Occipital lobe (tissue), 2 donors: ENCODE results near the gene DCPS. TPM values are rescaled to one million over a fixed set of nuclear protein-coding genes. Genes with fewer than 3 reads are reported as not detected.
A peak's percentile ranks its signal among the peaks of the same experiment; 100 is the strongest.
"Not testable (repeated sequence)": the region's sequence is repeated elsewhere in the genome, so short reads cannot be mapped to it uniquely, and the experiment has no call there.

ENCODE experiments used
- DNase-seq: peaks from one replicate; lab custom pipeline; 2025; lab: John Stamatoyannopoulos, UW
- total RNA-seq: library from RNA; depleted of rRNA; stranded (reverse); fragments of >200 nt; gene quantifications from one replicate; pipeline ENCODE4 v1.2.3, GENCODE V29; 2014

DCPS gene
- total RNA-seq, 1 donor from 2014 or later, result 3.7 TPM

GRCh38 chr11:126358763-126359160 is 54.9 kb downstream of the DCPS start:
- no peak for DNase-seq

DNA sequence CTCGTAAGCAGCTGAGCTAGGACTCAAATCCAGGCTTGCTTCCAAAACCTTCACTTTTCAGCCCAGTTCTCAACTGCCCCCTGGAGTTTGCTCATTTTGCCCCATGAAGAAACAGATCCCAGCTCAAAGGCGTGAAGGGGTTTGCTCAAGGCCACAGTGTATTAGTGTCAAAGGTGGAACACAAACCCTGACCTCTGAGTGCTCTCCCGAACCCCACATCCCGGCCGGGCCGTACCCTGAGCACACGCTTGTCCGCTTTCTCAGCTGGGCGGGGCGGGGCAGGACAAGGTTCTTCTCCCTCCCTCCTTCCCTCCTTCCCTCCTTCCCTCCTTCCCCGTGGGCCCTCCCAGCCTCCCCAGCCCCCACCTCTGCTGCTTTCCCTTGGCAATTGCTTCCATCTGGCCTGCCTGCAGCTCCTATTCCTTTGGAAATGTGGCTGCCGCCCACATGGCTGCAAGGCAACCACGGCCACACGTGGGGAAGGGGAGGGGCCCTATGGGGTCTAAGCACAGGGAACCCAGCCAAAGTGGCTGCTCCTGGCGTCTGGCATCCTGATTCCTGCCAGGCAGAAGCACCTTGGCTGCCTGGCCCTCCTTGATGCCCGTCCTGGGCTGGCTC is 55.7 kb downstream of the DCPS start:
- peak; percentile 76 for DNase-seq

GRCh38 chr11:126360049-126360446 is 56.2 kb downstream of the DCPS start:
- DNase-seq, result no peak

DNA sequence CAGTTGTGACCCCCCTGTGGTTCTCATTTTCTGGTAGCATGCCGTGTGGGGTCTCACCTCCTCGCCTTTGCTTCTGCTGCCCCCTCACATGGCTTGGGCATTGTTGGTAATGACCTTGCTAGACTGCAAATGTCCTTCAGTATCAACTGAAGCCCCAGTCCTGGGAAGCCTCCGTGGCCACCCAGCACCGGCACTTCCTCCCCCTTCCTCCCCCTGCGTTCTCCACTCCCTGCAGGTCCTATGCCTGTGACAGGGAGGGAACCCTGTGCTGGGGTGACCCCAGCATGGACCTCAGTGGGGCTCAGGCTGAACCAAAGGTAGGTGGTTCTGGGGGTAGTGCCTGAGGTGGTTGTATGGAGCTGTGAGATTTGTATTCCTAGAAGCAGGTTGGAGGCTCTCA is 57.5 kb downstream of the DCPS start:
- no peak for DNase-seq

- DNase-seq, result no peak
Observed at GRCh38 chr11:126362879-126363655, 59.2 kb downstream of the DCPS start.

DNA sequence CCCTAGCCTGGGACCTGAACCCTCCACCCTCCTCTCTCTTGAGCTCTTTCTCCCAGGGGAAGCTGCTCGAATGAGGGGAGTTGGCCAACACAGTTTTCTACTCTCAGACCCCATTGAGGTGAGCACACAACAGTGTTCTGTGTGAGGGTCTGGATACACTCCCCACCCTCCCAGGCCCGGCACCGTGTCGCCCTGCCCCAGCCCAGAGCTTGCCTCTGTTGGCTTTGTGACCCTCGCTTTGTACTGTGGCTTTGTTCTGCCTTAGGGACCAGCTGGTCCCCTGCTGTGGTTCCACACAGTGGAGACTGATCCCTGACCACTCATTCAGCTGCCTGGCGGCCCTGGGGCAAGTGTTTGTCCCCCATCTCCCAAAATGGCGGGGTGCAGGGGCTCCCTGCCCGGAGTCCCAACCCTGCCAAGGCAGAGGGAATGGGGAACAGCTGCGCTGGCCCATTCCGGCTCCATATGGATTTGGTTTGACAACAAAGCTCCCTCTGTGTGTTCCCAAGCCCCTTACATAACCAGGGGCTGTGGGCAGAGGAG is 59.9 kb downstream of the DCPS start:
- peak; percentile 75 for DNase-seq

DNA sequence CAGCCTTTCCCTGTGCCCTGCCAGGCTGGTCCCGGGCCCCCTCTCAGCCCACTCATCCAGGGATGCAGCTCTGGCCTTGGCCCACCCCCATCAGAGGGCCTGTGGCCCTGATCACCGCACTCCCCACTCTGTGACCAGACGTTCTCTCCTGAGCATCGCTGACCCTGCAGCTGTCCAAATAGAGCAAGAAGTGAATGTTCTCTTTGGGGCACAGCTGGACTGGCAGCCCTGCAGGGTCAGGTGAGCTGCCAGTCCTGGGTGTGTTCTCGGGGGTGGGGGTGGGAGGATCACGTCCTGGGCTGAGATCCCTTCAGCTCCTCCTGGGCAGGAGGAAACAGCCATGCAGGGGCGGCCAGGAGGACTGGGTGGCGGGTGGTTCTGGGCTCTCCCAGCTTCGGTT is 60.9 kb downstream of the DCPS start:
- not testable (repeated sequence) for DNase-seq

DNA sequence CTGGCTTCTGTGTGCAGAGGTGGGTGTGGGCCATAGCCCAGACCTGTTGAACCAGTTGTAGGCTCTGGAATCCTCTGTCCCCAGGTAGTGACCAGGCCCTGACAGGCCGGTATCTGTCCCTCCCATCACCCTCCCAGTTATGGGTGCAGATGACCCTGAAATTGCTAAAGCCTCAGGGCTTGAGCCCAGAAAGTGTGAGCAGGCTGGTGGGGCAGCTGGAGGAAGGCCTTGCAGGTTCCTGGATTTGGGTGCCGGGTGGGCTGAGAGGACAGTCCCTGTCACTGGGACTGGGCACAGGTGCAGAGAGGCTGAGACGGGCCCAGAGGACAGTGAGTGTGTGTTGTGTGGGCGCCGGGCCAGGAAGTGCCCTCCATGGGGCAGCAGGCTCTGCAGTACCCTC is 61.6 kb downstream of the DCPS start:
- not testable (repeated sequence) for DNase-seq

DNA sequence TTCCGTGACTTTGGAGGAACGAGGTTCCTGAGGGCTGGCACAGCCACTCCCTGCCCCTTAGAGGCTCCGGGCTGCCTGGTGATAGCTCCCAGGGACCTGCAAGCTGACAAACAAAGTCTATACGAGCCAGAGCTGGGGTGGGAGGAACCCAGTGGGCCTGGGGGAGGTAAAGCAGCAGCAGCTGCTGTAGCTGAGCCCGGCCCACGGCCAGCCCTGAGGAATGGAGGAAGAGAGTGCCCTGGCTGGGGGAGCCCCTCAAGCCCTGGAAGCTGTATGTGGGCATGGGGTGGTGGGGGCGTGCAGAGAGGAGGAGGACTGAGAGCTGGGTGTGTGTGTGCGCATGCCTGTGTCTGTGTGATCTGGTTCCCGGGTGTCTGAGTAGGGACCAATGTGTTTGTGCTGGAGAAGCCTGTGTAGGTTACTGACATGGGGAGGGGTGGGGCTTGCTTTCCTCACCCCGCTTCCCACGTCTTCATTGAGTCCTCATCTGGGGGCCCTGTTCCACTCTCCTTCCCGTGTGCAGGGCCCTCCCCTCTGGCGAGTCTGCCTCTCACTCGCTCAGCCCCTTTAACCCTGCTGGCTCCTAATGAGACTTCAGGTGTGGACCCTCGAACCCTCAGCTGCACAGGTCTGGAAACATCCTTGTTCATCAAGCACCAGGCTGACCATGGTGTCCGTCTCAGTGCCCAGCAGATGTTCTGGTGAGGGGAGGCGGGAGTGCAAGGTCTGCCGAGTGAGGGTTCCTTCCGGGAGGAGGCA is 62.4 kb downstream of the DCPS start:
- DNase-seq, result no peak

GRCh38 chr11:126366823-126367654 is 63.2 kb downstream of the DCPS start:
- not testable (repeated sequence) for DNase-seq

- DNase-seq, result not testable (repeated sequence)
Observed at GRCh38 chr11:126367806-126368205, 63.9 kb downstream of the DCPS start.

DNA sequence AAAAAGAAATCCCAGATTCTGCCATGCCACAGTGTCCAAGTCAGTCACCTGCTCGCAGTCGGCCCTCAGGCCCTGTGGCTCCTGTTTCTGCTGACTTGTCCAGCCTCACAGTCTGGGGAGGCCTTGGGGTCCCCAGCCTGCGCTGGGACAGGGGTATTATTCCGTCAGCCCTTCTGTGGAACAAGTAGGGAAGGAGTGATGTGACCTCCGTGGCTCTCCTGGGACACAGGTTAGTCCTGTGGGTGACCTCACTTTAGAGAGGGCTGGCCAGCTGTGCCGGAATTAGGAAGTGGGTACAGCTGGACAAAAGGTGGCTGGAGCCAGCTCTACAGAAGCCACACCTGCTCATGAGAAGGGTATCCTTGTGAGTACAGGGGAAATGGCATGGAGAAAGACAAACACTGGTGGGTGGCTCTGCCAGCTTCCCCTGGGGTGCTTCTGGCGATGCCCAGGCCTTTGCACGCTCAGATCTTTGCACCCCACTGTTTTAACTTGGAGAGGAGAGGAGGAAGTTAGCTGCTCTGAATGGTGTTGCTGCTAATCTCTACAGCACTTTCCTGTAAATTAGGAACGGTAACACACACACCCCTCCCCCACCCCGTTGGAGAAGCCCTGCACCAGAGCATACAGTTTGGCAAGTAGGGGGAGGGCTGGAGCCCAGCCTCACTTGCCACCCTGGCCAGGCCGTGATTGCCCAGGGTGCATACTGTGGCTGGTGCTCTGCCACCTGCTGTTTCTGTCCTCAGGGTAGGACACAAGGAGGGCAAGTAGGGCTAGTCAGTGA is 64.7 kb downstream of the DCPS start:
- DNase-seq, result not testable (repeated sequence)

- DNase-seq, result no peak
Observed at GRCh38 chr11:126370016-126370415, 66.2 kb downstream of the DCPS start.

DNA sequence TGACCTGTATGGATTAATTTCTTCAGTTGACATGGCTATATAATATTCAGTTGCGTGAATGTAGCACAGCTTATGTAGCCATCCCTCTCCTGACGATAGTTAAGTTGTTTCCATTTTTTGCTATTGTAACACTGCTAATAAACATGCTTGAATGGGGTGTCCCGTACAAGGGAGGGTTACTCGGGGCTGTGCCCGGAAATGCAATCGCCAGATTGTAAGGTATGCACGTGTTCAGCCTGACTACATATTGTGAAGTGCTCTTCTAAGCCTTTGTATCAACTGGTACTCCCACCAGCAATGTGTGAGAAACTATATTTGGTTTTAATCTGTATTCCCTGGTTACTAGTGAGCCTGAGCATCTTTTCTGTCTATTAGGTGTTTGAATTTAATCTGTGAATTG is 67.7 kb downstream of the DCPS start:
- no peak for DNase-seq

DNA sequence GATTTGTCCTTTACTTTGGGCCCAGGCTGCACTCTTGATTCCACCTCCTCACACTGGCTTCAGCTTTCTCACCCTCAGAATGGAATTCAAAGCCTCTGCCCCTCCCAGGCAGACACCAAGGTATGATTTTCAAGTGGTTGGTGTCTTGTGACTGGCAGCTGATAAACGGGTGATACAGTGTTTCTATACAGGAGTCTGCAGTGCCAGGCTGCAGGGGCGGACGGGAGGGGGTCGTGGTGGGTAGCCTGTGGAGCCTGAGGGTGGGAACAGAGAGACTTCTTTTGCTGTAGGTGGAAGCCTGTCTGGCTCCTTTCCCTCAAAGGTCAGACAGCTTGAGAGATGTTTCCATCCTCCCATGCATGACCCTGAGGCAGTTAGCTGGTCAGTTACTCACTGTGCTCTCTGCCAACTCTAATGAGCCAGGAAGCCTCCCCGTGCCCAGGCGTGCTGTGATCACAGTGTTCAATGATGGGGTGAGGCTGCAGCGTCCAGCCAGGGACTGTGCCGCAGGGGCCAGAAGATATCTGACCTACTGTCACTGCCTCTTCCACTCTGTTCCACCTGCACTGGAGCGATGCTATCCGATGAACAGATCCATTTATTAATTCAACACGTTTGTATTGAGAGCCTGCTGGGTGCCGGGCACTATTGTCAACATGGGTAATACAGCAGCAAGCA is 69.7 kb downstream of the DCPS start:
- not testable (repeated sequence) for DNase-seq

- not testable (repeated sequence) for DNase-seq
Observed at GRCh38 chr11:126374562-126375300, 70.9 kb downstream of the DCPS start.

DNA sequence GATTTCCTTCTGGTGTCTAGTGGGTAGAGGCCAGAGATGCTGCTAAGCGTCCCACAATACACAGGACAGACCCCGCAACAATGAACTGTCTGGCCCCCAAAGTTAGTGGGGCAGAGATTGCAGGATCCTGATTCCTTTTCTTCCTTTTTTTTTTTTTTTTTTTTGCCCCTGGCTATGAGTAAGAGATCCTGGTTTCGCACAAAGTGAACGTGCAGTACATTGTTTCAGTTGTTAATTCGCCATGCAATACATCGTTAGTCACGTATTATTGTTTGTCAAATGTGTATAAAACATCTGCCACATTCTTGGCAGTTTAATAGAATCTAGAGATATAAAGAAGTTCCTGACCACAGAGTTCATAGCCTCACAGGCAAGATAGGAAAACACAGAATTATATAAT is 71.9 kb downstream of the DCPS start:
- DNase-seq, result no peak

DNA sequence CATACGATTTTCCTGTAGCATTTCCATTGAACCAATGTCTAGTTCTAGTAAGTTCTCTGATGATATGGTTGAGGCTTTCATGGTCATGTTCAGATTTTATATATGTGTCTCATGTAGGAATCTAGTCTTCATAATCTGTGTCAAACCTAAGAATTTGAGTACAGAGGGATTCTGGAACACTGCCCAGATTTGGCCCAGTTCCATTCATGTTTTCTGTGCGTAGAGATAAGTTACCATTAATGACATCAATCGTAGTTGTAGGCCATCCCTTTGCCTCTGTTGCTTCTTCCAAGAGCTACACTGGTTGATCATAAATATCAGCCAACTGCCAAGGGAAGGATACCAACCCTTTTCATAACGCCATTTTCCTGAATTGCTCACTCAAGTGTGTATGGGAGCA is 74.9 kb downstream of the DCPS start:
- no peak for DNase-seq

GRCh38 chr11:126380909-126381308 is 77.0 kb downstream of the DCPS start:
- DNase-seq, result no peak
